ENCODE measurements around the gene KIF26B.
"Not testable (repeated sequence)": the region's sequence is repeated elsewhere in the genome, so short reads cannot be mapped to it uniquely, and the experiment has no call there.

The KIF26B gene

GRCh38 chr1:245388687-245389086, 233.9 kb downstream of the KIF26B start:
- DNase-seq (ENCODE audit: low read depth in 2 of 2), result no peak

- DNase-seq (ENCODE audit: low read depth in 2 of 2), result no peak
Observed at GRCh38 chr1:245389873-245390272, 235.1 kb downstream of the KIF26B start.

GRCh38 chr1:245390975-245391374, 236.2 kb downstream of the KIF26B start:
- no peak for DNase-seq (ENCODE audit: low read depth in 2 of 2)

GRCh38 chr1:245393694-245394093, 238.9 kb downstream of the KIF26B start:
- DNase-seq (ENCODE audit: low read depth in 2 of 2), result no peak

- no peak for DNase-seq (ENCODE audit: low read depth in 2 of 2)
Observed at GRCh38 chr1:245395680-245396079, 240.9 kb downstream of the KIF26B start.

- DNase-seq (ENCODE audit: low read depth in 2 of 2), result no peak
Observed at GRCh38 chr1:245396615-245397014, 241.8 kb downstream of the KIF26B start.

- no peak for DNase-seq (ENCODE audit: low read depth in 2 of 2)
Observed at GRCh38 chr1:245397771-245398170, 243.0 kb downstream of the KIF26B start.

GRCh38 chr1:245398180-245398579, 243.4 kb downstream of the KIF26B start:
- no peak for DNase-seq (ENCODE audit: low read depth in 2 of 2)

GRCh38 chr1:245401881-245402587, 247.2 kb downstream of the KIF26B start:
- no peak for DNase-seq (ENCODE audit: low read depth in 2 of 2)

- not testable (repeated sequence) for DNase-seq (ENCODE audit: low read depth in 2 of 2)
Observed at GRCh38 chr1:245402998-245403397, 248.2 kb downstream of the KIF26B start.

GRCh38 chr1:245404527-245404926, 249.7 kb downstream of the KIF26B start:
- DNase-seq (ENCODE audit: low read depth in 2 of 2), result no peak

GRCh38 chr1:245404952-245405351, 250.2 kb downstream of the KIF26B start:
- no peak for DNase-seq (ENCODE audit: low read depth in 2 of 2)

GRCh38 chr1:245406426-245406825, 251.6 kb downstream of the KIF26B start:
- no peak for DNase-seq (ENCODE audit: low read depth in 2 of 2)

GRCh38 chr1:245407983-245408382, 253.2 kb downstream of the KIF26B start:
- DNase-seq (ENCODE audit: low read depth in 2 of 2), result no peak

GRCh38 chr1:245409341-245410195, 254.8 kb downstream of the KIF26B start:
- DNase-seq (ENCODE audit: low read depth in 2 of 2), result no peak

- DNase-seq (ENCODE audit: low read depth in 2 of 2), result no peak
Observed at GRCh38 chr1:245411245-245412036, 256.7 kb downstream of the KIF26B start.

- DNase-seq (ENCODE audit: low read depth in 2 of 2), result no peak
Observed at GRCh38 chr1:245412306-245412705, 257.5 kb downstream of the KIF26B start.

- DNase-seq (ENCODE audit: low read depth in 2 of 2), result no peak
Observed at GRCh38 chr1:245416781-245417180, 262.0 kb downstream of the KIF26B start.

- DNase-seq (ENCODE audit: low read depth in 2 of 2), result no peak
Observed at GRCh38 chr1:245418077-245418476, 263.3 kb downstream of the KIF26B start.

GRCh38 chr1:245419461-245419978, 264.7 kb downstream of the KIF26B start:
- DNase-seq (ENCODE audit: low read depth in 2 of 2), result no peak

GRCh38 chr1:245419989-245420388, 265.2 kb downstream of the KIF26B start:
- DNase-seq (ENCODE audit: low read depth in 2 of 2), result no peak

- no peak for DNase-seq (ENCODE audit: low read depth in 2 of 2)
Observed at GRCh38 chr1:245420926-245421325, 266.1 kb downstream of the KIF26B start.

Data from stimulated activated CD4-positive, alpha-beta T cell treated with anti-CD3 and anti-CD28 coated beads, Interleukin-1b, Interleukin-23, amount 100 ng/mL, for 4 hours (primary cell).